Non-pigmented ciliary epithelial cell (primary cell): ENCODE results near the gene CTTNBP2.
A peak's percentile ranks its signal among the peaks of the same experiment; 100 is the strongest.
"Not testable (repeated sequence)": the region's sequence is repeated elsewhere in the genome, so short reads cannot be mapped to it uniquely, and the experiment has no call there.

Experiments
- DNase-seq: peaks from one replicate; pipeline ENCODE4 v3.0.0-alpha.2; 2010; ENCODE audit warnings: low read depth

The CTTNBP2 gene

DNA sequence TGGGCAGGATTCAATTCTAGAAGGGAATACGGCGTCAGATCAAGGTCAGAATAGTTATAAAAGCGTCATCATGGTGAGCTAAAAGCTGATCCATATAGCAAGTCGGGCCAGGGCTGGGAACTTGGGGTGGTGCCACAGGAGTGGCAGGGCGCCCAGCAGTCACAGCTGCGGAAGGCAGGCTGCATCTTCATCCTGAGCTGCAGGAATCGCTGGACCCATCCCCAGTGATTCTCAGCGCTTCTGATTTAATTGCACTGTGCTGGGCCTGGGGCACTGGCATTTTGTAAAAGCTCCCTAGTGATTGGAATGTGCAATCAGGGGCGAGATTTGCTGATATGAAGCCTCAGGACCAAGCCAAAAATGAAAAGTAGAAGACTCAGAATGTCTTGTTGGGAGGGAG is 135.3 kb downstream of the CTTNBP2 start:
- no peak for DNase-seq

DNA sequence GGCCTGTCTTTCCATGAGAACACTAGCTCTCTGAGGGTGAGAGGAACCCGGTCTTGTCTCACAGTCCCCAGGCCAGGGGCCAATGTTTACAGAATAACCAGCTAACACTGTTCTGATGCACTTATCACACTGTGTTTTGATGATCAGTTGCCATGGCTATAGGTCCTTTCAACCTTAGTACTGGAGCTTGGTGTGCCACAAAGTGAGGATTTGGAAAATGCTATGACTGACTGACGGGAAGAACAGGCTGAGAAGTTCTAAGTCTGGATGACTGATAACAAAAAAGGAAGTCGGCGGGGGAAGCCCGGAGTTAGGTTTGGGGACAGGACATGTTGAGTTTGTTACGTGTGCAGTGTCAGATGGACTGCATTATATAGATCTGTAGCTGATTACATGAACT is 141.8 kb downstream of the CTTNBP2 start:
- DNase-seq, result no peak

DNA sequence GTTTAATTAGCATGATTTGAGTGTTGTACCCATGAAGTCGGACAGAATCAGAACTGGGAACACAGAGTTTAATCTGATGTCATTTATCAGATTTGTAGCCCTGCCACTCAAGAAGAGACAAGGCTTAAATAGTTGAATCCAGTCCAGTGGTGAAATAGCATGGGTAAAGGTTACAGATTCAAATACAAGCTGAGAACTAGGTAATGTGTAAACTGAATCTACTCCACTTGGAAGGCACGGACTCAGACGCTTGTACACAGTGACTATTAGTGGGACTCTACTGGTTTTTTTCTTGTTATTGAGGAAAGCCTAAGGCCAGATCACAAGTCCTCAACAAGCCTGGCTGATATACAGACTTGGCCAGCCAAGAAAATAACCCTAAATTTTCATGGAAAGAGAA is 142.9 kb downstream of the CTTNBP2 start:
- DNase-seq, result no peak

DNA sequence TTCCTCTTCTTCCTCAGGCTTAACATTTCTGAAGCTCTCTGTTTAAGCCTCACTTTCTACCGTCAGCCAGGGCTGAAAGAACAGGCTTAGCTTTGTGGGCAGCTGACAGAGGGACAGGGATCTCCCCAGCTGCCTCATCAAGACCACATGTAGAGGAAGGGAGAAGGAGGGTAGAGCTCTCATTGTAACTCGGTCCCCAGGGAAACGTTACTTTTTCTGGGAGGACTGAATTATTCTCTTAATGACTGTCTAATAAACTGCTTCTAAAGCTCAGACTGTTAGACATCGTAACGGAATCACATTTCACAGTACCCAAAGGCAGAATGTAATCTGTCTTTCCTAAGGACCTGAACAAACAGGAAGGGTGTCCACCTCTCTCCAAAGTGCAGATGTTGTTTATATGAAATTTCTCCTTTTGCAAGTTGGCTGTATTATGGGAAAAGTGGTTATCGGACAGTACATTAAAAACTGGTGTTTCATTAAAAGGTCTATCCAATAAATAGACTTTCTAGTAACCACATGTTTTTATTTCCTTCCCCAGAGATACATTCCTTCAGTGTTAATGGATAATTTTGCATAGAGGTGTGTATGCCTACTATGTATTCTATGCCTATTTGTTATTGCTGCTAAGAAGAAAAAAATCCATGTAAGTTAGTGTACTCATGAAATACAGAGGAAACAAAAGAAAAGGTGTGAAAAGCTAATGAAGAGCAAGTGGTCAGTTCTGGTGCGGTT is 144.2 kb downstream of the CTTNBP2 start:
- no peak for DNase-seq

DNA sequence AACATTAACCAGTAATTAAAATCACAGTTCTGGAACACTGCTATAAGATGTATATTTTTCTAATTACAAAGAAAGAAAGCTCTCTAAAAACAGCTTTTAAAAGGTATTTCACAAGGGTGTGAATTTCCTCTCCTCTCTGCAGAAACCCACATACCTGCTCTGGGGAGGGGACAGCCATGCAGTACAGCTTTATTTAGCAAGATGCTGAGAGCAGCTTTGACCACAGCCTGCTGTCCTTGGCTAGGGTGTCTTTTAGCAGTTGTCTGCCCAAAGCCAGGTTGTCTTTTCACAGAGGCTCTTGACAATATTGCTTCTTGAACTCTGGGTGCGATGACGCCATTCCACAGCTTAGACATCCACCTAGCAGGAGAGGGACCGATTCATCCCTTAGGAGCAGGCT is 148.3 kb downstream of the CTTNBP2 start:
- no peak for DNase-seq

DNA sequence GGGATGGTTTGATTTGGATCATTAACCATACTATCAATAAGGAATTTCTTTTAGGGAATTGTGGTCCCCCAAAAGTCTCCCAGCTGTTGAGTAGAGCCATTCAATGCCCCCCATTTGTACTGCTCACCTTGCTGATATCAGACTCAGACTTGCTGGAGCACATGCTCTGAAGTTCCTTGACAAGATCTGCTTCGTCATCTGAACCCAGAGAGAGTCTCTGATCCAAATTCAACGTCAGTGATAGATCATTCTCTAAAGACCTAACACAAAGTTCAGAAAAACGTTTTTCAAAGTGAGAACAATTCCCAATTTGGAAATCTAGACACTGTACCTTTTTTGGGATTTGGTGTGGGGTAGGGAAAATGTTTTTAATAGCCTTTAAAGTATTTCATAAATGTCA is 153.9 kb downstream of the CTTNBP2 start:
- DNase-seq, result no peak

DNA sequence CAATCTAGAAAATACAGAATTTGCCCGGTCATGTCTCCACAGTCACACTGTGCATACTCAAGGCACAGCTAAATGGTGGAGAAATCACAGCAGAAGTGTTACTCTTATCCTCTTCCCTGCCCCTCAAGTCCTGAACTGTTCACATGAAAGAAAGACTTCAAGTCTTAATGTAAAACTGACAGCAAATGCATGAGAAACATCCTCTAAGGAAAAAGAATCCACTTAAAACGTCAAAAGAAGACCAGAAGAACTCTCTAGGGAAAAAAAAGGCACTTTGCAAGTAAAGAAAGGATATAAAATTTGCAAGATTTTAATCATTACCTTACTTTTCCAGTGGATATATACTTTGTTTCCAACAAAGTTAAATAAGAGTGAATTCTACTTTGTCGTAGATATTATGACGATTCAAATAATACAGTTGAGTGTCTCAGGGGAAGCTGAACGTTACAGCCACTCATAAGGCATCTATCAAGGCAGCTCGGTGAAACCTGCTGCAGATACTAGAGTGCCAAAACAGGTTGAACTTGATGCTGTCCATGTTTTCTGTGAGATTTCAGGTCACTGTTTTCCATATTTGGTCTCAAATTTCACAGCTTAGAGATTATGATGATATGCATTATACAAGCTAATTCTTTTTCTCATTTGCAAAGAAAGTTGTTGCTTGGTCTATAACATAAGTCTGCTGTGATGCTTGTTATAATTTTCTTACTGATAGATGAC is 155.0 kb downstream of the CTTNBP2 start:
- DNase-seq, result no peak

DNA sequence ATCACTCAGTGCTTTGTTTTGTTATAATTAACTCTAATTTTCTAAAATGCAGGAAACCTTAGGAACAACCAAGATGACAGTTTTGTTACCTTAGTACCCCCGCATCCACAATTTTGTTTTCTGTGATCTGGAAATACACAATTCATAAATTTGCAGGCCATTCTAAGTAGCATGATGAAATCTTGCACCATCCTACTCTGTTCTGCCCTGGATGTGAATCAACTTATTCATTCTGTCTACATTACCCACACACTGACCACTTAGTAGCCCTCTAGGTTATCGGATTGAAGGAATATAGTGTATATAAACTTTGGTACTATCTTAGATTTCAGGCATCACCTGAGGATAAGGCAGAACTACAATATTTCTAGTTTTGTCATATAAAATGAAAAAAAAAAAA is 155.9 kb downstream of the CTTNBP2 start:
- DNase-seq, result no peak

DNA sequence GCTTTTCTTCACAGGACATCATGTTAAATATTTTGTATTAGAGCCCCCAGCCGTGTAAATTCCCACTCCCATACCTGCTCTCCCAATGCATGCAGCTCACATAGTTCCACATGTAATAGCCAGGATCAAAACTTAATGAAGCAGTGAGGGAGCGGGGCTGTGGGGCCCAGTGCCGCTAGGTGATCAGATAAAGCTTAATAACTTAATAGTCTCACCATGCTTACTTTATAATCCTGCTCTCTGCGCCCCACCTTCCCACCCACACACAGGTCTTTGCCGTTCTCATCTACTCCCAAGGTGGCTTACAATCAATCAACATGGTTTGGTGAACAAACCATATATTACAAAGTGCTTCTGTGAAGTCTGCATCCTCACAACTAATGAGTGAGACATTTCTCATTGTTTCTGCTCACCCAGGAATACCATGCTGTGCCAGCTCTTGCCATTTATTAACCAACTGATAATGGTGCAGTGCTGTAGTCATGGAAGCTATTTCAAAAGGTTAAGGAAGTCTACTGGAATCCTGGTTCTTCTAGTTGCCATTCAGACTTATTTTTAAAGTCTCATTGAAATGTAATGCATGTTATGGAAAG is 156.4 kb downstream of the CTTNBP2 start:
- DNase-seq, result no peak

DNA sequence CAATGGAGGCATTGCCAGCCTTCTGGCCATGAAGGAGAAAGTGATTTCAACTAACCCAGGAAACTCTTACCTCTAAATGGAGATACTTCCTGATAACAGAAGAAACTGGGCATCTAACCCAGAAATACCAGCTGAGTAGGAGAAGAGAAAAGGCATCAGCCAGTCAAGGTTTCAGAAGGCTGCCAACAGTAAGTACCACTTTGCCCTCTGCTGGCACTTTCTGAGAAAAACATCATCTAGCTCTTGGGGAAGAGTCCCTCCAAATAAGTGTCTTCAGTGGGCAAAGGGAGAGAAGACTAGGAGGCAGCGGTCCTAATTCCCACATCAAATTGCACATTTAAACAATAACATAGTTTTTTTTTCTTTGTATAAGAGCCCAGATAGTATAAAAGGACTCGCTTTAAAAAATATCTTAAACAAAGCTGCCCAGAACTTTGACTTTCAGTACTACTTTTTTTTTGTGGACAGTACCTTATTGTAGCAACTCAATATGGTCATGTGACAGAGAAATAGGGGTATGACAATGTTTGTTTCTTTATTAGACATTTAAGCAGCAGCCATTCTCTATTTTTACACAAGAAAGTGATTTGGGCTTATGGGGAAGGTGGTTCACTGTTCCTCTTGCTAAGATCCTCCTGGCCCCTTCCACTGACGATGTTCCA is 157.3 kb downstream of the CTTNBP2 start:
- peak; percentile 26 for DNase-seq

DNA sequence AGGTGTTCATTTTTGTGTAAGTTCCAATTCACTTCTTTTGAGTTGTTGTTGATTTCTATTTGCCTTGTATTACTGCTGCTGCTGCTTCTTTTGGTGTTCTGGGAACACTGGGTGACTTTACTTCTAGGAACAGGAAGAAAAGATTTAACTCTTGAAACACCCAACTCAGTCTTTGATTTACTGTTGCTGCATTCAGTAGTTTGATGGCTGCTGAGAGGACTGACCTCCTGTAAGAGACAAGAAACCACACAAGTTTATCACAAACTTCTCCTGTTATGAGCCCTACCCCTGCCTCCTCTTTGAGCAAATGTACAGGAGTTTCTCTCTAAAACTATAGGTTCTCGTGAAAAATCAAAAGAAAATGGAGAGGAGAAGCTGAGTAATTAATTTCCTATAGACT is 161.7 kb downstream of the CTTNBP2 start:
- DNase-seq, result no peak

DNA sequence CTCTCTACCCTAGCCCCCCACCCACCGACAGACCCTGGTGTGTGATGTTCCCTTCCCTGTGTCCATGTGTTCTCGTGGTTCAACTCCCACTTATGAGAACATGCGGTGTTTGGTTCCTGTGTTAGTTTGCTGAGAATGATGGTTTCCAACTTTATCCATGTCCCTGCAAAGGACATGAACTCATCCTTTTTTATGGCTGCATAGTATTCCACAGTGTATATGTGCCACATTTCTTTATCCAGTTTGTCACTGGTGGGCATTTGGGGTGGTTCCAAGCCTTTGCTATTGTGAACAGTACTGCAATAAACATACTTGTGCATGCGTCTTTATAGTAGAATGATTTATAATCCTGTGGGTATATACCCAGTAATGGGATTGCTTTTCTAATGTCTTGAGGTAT is 165.1 kb downstream of the CTTNBP2 start:
- DNase-seq, result not testable (repeated sequence)

DNA sequence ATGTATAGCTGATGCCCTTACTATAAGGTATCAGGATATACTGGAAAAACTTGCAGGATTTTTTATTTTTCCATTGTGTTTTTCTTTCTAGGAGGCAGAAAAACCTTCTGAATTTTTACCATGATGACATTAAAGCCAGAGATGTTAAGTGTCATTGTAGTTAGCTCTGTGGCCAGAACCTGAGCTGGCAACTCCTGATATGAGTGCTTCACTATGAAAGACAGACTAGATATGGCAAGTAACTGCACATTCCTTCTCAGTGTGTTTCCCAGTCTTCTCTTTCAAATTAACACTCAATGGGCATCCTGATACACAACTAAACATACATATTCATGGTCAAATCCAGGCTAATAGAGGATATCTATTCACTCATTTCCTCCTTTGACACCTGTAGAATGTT is 166.2 kb downstream of the CTTNBP2 start:
- no peak for DNase-seq

DNA sequence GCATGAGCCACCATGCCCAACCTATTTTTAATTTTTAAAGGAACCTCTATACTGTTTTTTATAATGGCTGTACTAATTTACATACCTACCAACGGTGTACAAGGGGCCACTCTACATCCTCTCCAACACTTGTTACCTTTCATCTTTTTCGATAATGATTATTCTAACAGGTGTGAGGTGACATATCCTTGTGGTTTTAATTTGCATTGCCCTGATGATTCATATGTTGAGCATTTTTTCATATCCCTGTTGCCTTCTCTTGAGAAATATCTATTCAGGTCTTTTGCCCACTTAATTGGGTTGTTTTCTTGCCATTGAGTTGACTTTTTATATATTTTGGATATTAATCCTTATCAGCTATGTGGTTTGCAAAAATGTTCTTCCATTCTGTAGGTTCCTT is 167.0 kb downstream of the CTTNBP2 start:
- DNase-seq, result no peak

DNA sequence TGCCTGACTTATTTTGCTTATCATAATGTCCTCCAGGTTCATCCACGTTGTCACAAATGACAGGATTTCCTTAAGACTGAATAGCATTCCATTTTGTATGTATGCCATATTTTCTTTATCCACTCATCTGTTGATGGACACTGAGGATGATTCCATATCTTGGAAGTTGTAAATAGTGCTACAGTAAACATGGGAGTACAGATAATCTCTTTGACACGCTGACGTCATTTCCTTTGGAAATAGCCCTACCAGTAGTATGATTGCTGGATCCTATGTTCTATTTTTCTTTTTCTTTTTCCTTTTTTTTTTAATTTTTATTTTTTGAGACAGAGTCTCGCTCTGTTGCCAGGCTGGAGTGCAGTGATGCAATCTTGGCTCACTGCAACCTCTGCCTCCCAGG is 167.6 kb downstream of the CTTNBP2 start:
- DNase-seq, result no peak

DNA sequence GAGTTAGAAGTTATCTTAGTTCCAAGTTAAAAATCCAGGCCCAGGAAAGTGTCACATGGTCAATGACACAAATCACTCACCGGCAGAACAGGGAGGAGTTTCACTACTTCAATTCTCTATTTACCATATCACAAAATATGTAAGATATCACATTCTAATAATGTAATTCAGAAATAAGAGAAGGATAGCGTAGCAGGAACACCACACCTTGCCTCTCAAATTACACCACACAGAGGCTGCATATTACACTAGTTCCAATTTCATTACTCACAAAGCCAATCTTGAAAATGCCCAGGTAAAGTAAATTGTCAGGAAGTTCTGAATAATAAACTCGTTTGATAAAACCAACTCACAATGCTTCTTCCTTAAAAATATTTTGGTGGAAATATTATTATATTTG is 169.2 kb downstream of the CTTNBP2 start:
- no peak for DNase-seq

DNA sequence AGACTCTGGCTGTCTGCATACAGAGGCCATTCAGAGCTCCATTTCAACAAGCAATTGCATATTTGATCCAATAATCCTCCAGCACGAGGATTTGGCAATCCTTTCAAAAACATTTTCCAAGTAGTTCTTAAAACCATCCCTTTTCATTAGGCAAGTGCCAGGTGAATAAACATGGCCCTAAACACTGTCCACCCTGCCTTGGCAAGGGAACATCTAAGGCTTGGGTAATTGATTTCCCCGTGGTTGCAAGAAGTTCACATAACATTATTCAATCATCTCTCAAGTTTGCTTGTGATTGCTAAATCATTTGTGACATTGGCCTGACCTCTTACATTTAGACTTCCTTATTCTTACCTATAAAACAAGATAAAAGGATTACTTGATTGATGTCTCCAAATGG is 175.2 kb downstream of the CTTNBP2 start:
- no peak for DNase-seq

DNA sequence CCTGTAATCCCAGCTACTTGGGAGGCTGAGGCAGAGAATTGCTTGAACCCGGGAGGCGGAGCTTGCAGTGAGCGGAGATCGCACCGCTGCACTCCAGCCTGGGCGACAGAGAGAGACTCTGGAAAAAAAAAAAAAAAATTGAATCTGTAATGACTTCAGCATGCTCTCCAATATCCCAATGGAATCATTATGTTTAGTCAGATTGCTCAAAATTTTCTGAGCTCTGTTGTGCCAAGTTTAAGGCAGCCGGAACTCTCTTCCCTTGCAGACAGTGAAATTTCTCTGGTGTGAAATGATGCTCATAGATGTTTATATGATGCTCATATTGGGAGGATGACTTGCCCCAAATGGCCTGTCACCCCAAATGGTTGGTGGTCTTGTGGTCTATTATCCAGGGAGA is 180.9 kb downstream of the CTTNBP2 start:
- no peak for DNase-seq

DNA sequence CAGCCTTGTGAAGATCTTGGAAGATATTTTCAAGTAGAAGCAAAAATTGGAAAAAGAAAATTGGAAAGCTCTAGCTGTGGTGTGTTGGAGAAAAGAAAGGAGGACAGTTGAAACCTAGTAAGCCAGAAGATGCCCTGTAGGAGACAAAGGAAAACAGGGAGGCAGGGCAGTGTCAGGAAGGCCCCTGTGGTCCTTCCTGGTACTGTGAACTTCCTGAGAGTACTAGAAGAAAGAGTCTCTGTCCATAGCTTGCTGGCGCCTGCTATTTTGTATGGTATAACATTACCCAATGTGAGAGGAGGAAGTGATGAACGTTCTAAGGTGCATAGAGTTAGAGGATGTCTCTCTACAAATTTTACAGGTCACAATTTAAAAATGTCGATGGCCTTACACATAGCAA is 183.1 kb downstream of the CTTNBP2 start:
- DNase-seq, result no peak

DNA sequence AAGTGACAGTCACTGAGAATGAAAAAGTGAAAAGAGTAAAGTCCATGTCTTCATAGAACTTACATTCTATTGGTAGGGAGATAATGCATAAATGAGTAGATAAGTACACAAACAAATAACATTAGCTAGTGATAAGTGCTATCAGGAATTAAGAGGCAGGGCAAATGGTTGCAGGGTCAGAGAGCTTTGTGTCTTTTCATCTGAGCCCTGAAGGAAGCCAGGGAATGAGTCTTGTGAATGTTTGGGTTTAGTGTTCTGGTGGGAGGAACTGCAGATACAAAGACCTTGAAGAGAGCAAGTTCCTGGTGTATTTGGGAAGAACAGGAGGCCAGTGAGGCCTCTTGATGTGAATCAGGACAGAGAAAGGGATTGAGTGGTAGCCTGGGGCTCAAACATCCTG is 183.8 kb downstream of the CTTNBP2 start:
- no peak for DNase-seq

DNA sequence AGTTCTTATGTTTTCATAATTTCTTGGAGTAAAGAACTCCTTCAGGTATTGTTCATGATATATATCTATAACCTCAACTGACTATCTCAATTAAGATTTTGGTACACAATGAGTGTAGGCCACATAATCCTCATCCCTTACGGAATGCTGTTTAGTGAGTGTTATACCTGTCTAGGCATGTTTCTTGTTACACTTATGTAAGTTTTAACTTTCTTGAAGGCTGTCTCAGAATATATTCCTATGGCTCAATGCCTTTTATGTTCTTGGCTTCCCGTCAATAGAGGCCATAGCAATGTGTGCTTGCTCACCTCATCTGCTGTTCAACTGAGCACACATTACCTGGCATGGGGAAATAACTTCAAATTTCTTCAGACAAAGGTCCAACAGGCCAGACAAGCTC is 185.1 kb downstream of the CTTNBP2 start:
- no peak for DNase-seq

DNA sequence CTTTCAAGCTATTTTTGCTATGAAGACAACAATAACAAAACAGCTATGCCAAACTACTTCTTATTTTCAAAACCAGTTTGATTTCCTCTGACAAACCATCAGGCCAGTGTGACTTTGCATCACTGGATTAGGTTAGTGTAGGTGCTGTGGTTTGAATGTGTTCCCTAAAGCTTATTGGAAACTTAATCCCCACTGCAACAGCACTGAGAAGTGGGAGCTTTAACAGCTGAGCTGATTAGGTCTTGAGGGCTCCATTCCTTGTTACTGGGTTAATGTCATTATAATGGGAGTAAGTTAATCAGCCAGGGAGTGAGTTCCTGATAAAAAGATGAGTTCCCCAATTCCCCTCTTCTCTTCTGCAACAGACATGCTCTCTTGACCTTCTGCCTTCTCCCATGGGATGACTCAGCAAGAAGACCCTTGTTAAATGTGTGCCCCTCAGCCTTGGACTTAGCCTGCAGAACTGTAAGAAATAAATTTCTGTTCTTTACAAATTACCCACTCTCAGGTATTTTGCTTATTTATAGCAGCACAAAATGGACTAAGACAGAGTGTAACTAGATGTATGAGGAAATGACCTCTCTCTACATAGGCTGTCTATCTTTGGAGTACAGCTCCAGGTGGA is 186.8 kb downstream of the CTTNBP2 start:
- no peak for DNase-seq

DNA sequence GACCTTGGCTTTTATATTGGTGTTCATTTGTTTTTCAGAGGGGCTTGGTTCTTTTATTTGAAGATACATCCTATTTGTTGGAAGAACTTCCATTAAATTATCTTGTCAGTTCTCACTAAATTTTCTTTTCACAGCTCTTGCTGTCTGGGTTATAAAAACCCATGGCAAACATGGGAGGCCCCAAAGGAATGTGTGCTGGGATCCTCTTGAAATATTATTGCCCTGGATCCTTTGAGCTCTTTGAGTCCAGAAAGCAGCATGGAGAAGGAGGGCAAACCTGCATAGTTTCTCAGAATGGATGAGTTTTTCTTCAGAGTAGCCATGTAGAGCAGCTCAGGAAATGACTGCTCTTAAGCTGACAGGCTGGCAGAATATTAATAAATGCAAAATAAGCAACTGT is 187.4 kb downstream of the CTTNBP2 start:
- no peak for DNase-seq
